IPS-NIHi11 (cell line): Measurements from ENCODE around the gene CSNK1G2.

ENCODE experiments used
- DNase-seq: peaks from one replicate; pipeline ENCODE4 v3.0.0; 2012; ENCODE audit warnings: mixed read lengths, low spot score

Gene CSNK1G2

DNA sequence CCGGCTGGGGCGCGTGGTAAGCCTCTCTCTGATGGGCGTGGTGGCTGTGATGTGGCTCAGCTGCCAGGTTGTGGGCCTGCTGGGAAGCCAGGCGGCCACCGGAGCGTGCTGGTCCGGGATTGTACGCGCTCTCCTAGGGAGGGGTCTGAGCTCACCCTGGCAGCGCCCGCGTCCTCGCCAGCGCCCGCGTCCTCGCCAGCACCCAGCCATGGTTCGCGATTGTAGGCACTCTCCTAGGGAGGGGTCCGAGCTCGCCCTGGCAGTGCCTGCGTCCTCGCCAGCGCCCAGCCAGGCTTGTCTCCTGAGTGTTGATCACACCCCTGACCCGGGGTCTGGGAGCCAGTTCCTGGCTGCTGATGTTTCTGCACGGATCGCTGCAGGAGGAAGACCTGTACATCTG, 22.0 kb upstream of the CSNK1G2 start:
- no peak for DNase-seq

GRCh38 chr19:1920644-1921043, 20.3 kb upstream of the CSNK1G2 start:
- no peak for DNase-seq

- no peak for DNase-seq
Observed at GRCh38 chr19:1921326-1921725, 19.6 kb upstream of the CSNK1G2 start.

GRCh38 chr19:1921825-1922224, 19.1 kb upstream of the CSNK1G2 start:
- DNase-seq: no peak

DNA sequence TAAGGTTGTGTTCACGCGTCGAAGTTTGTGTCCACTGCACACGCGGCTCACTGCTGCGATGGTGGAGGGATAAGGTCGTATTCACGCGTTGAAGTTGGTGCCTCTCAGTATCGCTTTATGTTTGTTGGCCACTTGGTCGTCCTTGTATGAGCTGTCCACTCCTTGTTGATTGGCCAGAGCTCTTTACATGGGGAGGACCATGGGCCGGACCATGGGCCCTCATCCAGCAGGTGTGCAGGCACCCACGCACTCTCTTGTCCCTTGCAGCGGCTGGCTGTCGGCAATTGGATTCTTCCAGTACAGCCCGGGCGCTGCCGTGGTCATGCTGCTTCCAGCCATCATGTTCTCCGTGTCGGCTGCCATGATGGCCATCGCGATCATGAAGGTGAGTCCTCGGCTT, 18.2 kb upstream of the CSNK1G2 start:
- DNase-seq: no peak

GRCh38 chr19:1923319-1923718, 17.7 kb upstream of the CSNK1G2 start:
- DNase-seq: no peak

GRCh38 chr19:1924320-1924961, 16.5 kb upstream of the CSNK1G2 start:
- no peak for DNase-seq

DNA sequence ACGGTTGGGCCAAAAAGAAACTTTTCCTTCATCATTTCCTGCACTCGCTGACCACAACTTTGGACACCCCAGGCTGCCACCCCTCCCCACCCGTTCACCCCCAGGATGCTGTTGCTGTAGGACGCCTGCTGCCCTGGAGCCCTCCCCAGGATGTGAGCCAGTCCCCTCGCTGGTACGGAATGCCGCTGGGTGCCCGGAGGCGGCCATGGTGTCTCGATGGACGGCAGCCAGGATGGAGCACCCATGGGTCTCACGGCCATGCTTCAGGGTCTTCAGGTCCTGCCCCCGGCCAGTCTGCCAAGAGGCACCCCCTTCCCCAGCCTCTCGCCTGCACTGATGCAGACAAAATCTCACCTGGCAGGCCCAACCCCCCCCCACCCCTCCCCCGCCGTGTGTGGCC, 15.4 kb upstream of the CSNK1G2 start:
- DNase-seq: no peak

DNA sequence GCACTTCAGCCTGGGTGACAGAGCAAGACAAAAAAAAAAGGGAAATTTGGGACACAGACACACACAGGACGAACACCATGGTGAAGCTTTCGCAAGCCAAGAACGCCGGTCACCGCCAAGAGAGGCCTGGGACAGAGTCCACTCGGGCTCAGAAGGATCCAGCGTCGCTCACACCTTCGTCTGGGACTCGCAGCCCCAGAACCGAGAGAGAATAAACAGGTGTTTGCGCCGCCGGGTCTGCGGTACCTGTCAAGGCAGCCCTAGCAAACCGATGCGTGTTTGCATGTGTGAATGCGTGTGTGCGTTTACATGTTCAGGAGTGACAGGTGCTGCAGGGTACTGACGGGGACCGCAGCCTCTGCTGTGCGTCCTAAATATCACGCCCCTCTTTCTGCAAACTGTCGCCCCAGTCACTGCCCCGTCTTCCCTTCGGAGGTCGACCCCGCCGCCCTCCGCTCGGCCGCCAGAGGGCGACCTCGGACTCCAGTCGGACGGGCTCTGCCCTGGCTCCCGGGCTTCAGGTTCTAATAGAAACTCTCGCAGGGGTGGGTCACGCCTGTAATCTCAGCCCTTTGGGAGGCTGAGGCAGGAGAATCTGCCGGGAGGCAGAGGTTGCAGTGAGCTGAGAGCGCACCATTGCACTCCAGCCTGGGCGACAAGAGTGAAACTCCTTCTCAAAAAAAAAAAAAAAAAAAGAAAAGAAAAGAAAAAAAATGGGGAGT, 11.8 kb upstream of the CSNK1G2 start:
- DNase-seq: peak; percentile 95

- DNase-seq: no peak
Observed at GRCh38 chr19:1931445-1931844, 9.5 kb upstream of the CSNK1G2 start.

GRCh38 chr19:1932395-1932794, 8.6 kb upstream of the CSNK1G2 start:
- no peak for DNase-seq

DNA sequence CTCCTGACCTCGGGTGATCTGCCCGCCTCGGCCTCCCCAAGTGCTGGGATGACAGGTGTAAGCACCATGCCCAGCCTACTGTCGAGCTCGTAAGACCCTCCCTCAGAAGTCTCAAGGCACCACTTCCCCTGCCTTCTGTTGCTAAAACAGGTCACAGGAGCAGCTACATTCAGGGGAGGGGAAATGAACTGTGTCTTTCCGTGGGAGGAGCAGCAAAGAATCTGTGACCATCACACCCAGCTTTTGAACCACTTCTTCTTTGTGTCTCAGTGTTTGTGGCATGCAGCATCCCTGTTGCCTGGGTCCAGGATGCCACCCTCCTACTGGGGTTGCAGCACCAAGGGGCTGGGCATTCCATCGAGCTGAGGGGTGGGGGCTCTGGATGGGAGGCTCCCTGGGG, 7.7 kb upstream of the CSNK1G2 start:
- no peak for DNase-seq

DNA sequence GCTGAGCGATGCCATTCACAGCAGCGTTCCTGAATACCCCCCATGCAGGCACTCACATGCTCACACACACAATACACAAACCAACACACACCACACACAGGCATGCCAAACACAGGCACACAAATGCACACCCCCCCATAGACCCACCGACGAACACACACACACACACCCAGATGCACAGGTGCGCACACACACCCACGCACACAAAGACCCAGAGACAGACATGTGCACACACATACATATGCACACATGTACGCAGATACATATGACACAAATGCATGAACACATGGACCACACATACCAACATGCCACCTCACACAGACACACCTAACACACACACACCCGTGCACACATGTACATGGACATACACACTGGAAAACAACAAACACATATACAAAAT, 7.0 kb upstream of the CSNK1G2 start:
- no peak for DNase-seq

GRCh38 chr19:1935484-1936208, 5.3 kb upstream of the CSNK1G2 start:
- DNase-seq: no peak

GRCh38 chr19:1936430-1936829, 4.5 kb upstream of the CSNK1G2 start:
- DNase-seq: no peak

DNA sequence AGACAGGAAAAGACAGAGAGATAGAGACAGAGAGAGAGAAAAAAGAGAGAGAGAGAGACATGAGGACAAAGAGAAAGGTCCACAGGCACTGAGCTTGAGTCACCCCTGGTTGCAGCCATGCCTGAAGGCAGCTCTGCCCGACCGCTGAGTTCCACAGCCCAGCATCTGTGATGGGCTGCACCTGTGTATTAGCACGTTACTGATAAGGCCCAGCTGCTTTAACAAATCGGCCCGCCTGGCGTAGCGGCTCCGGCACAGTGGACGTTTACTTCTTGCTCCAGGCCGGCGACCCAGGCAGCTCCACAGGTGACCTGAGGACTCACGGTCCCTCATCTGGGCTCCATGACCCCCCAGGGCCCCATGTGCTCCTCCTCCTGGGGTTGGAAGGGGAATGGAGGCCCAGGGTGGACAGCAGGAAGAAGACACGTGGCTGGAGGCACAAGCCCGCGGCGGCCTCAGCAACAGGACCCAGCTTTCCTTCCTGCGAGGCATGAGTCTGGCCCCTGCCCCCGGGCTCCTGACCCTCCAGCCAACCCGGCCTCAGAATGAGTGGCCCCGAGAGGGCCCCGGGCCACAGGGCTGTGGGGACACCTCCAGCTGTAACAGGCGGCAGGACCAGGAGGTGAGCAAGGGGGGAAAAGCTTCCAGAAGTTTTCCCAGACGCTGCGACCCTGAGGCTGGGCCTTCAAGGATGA, 3.9 kb upstream of the CSNK1G2 start:
- DNase-seq: no peak

- no peak for DNase-seq
Observed at GRCh38 chr19:1938071-1938470, 2.9 kb upstream of the CSNK1G2 start.

GRCh38 chr19:1942078-1942933, 1.3 kb downstream of the CSNK1G2 start:
- peak; percentile 89 for DNase-seq

GRCh38 chr19:1942934-1943555, 2.1 kb downstream of the CSNK1G2 start:
- DNase-seq: no peak

DNA sequence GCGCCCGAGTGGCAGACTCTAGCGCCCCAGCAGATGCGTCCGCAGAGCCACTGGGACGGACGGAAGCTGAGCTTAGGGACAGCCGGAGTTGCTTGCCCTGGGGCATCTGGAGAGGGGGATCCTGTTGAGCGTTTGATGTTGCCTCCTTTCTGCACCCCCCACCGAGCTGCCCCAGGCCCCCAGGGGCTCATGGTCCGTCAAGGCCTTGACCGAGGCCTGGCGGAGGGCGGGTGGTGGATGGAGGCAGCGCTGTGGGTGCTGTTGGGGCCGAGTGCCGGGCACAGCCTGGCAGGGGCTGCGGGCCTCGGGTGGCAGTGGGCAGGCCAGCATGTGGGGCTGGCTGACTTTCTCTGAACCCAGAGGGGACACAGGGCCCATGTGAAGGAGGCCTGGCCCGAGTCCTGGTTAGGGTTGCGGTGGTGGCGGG, 2.7 kb downstream of the CSNK1G2 start:
- DNase-seq: no peak
